HepG2 (cell line): ENCODE data around the gene ATP13A3. TPM values are rescaled to one million over a fixed set of nuclear protein-coding genes. Genes with fewer than 3 reads are reported as not detected.

Source experiments
- AKNA ChIP-seq: sonication (generic); formaldehyde crosslinking; IDR thresholded peaks from 2 replicates; pipeline ENCODE4 v1.4.0; 2020; ENCODE audit warnings: missing genetic modification reagents, borderline replicate concordance
- ATF4 ChIP-seq, 2 experiments: fragments of 450-650 bp in 1 of 2; sonication (generic) in 1 of 2; formaldehyde crosslinking; IDR thresholded peaks; 2 replicates each; pipeline versions ENCODE4 v1.5.0 to v1.8.0; 2020 to 2022; ENCODE audit warnings: mild to moderate bottlenecking in 1 of 2, missing genetic modification reagents in 1 of 2
- BRD4 ChIP-seq: sonication (generic); formaldehyde crosslinking; IDR thresholded peaks from 2 replicates; pipeline ENCODE4 v1.4.0; 2020; ENCODE audit warnings: missing genetic modification reagents
- CSRNP2 ChIP-seq: sonication (generic); formaldehyde crosslinking; conservative IDR thresholded peaks from 2 replicates; pipeline ENCODE4 v1.8.0; 2022; ENCODE audit warnings: low read depth, missing genetic modification reagents
- FOXP1 ChIP-seq, 2 experiments: fragments of 450-650 bp in 1 of 2; IDR thresholded peaks; 2 replicates each; pipeline ENCODE4 v1.6.1; 2017 to 2018; ENCODE audit warnings: antibody characterized with exemption in 1 of 2
- GTF2F1 ChIP-seq: fragments of 150-350 bp; IDR thresholded peaks from 2 replicates; pipeline ENCODE4 v1.6.1; 2014; ENCODE audit warnings: low read length
- HDAC1 ChIP-seq: sonication (generic); formaldehyde crosslinking; IDR thresholded peaks from 2 replicates; pipeline ENCODE4 v1.5.1; 2020; ENCODE audit warnings: mild to moderate bottlenecking, missing genetic modification reagents
- HNRNPK ChIP-seq: fragments of 200-400 bp; formaldehyde crosslinking; IDR thresholded peaks from 2 replicates; pipeline ENCODE4 v1.6.1; 2018; ENCODE audit warnings: low read length, low read depth, moderate library complexity, mild to moderate bottlenecking; ENCODE audit not compliant: poor library complexity, severe bottlenecking
- NCOA1 ChIP-seq: sonication (generic); formaldehyde crosslinking; IDR thresholded peaks from 2 replicates; pipeline ENCODE4 v1.9.0; 2021; ENCODE audit warnings: missing genetic modification reagents
- NFKBIZ ChIP-seq: IDR thresholded peaks from 2 replicates; pipeline ENCODE4 v1.6.1; 2018; ENCODE audit warnings: missing genetic modification reagents, missing compliant biosample characterization
- PBX2 ChIP-seq: IDR thresholded peaks from 2 replicates; pipeline ENCODE4 v1.6.1; 2016; ENCODE audit warnings: control low read depth
- PRPF4 ChIP-seq: fragments of 200-400 bp; formaldehyde crosslinking; IDR thresholded peaks from 2 replicates; pipeline ENCODE4 v1.6.1; 2016; ENCODE audit warnings: low read length, low read depth; ENCODE audit not compliant: poor library complexity, severe bottlenecking
- RARA ChIP-seq: IDR thresholded peaks from 2 replicates; pipeline ENCODE4 v1.6.1; 2016; ENCODE audit warnings: missing genetic modification reagents, missing compliant biosample characterization
- RFXAP ChIP-seq: sonication (generic); formaldehyde crosslinking; IDR thresholded peaks from 2 replicates; pipeline ENCODE4 v1.4.0; 2020; ENCODE audit warnings: missing genetic modification reagents, borderline replicate concordance
- SAP130 ChIP-seq: IDR thresholded peaks from 2 replicates; pipeline ENCODE4 v1.6.1; 2016; ENCODE audit warnings: low read depth
- SOX5 ChIP-seq: IDR thresholded peaks from 2 replicates; pipeline ENCODE4 v1.6.1; 2016; ENCODE audit warnings: borderline replicate concordance
- YEATS2 ChIP-seq: sonication (generic); formaldehyde crosslinking; IDR thresholded peaks from 2 replicates; pipeline ENCODE4 v1.4.0; 2020; ENCODE audit warnings: missing genetic modification reagents, borderline replicate concordance
- ZBTB44 ChIP-seq: sonication (generic); formaldehyde crosslinking; IDR thresholded peaks from 2 replicates; pipeline ENCODE4 v1.4.0; 2020; ENCODE audit warnings: missing genetic modification reagents
- ZNF207 ChIP-seq: fragments of 450-650 bp; IDR thresholded peaks from 2 replicates; pipeline ENCODE4 v1.6.1; 2016; ENCODE audit warnings: antibody characterized with exemption, borderline replicate concordance
- ZNF773 ChIP-seq: sonication (generic); formaldehyde crosslinking; IDR thresholded peaks from 2 replicates; pipeline ENCODE4 v1.4.0; 2020; ENCODE audit warnings: missing genetic modification reagents, borderline replicate concordance
- ZSCAN12 ChIP-seq: sonication (generic); formaldehyde crosslinking; IDR thresholded peaks from 2 replicates; pipeline ENCODE4 v1.9.0; 2021; ENCODE audit warnings: mild to moderate bottlenecking, missing genetic modification reagents
- polyA plus RNA-seq, 8 experiments: library from polyadenylated mRNA; depleted of rRNA in 3 of 8; stranded (reverse) in 7 of 8; unstranded in 1 of 8; fragments of >200 nt; fragmentation: Illumina TruSeq in 4 of 8; extraction: Trizol in 4 of 8; gene quantifications; 2 replicates each; pipeline versions ENCODE4 v1.2.1 to v1.2.3, GENCODE V29; 2011 to 2016; ENCODE audit warnings: low read depth in 4 of 8, missing spikeins in 1 of 8, mixed read lengths in 1 of 8; ENCODE audit not compliant: insufficient read depth in 1 of 8
- total RNA-seq, 5 experiments: library from RNA; depleted of rRNA; stranded (reverse); fragments of >200 nt; fragmentation: Illumina TruSeq; extraction: Trizol; gene quantifications; 2 replicates each; pipeline ENCODE4 v1.2.3, GENCODE V29; 2016; ENCODE audit warnings: low read depth in 1 of 5

ATP13A3 gene
- total and polyA plus RNA-seq, 2 of the 13 experiments (the other 11 are each of a cell fraction or from before 2014, with no cell fraction given): 44.9 to 80.8 TPM

- TF ChIP-seq YEATS2 (CRISPR knock-in tag) (no peak), PRPF4 (no peak), SAP130 (peak; percentile 37; the same call in 1 of the 2 replicates), ATF4 (CRISPR knock-in tag; IDR thresholded peaks at IDR 0.05) (peak in 1 of 2 experiments; percentile 33; a peak in 1 of 4 replicates), CSRNP2 (CRISPR knock-in tag) (no peak), BRD4 (CRISPR knock-in tag) (no peak), PBX2 (no peak), HDAC1 (CRISPR knock-in tag) (peak; percentile 36; the same call in 1 of the 2 replicates), SOX5 (peak; percentile 31; the same call in 1 of the 2 replicates), ZSCAN12 (CRISPR knock-in tag) (no peak), GTF2F1 (no peak), FOXP1 (IDR thresholded peaks at IDR 0.05) (peak; percentile 51; the same call in 1 of the 2 replicates), FOXP1 (CRISPR knock-in tag; IDR thresholded peaks at IDR 0.05) (peak; percentile 92), ZNF773 (CRISPR knock-in tag) (no peak), NFKBIZ (CRISPR knock-in tag) (no peak), ZBTB44 (CRISPR knock-in tag) (no peak), RFXAP (CRISPR knock-in tag) (no peak), RARA (CRISPR knock-in tag) (peak; percentile 62; the same call in 1 of the 2 replicates), NCOA1 (CRISPR knock-in tag) (no peak), ZNF207 (no peak), AKNA (CRISPR knock-in tag) (no peak), HNRNPK (no peak)
Measured at GRCh38 chr3:194446754-194447153, 40.0 kb downstream of the ATP13A3 start (continued).
